WTC11 (cell line): ENCODE measurements around the gene NDUFAF8. TPM values are rescaled to one million over a fixed set of nuclear protein-coding genes. Genes with fewer than 3 reads are reported as not detected.

Experiments used
- ATAC-seq: fragments of 200-7000 bp; cut with Tn5 transposase; 2 replicates; pipeline ENCODE4 v1.10.0; 2021; ENCODE audit warnings: mild to moderate bottlenecking, moderate library complexity
- CTCF ChIA-PET: fragments of 300-600 bp; sonication (Branson Sonifier 250); formaldehyde crosslinking; loops from one replicate; lab custom pipeline; 2021; ENCODE audit warnings: antibody characterized with exemption; lab: Charles Lee
- POLR2A ChIA-PET: fragments of 350-600 bp; sonication (Branson Sonifier 250); formaldehyde crosslinking; loops from one replicate; lab custom pipeline; 2021; ENCODE audit warnings: antibody characterized with exemption; lab: Charles Lee
- DNase-seq: peaks from one replicate; pipeline ENCODE4 v3.0.0; 2021; ENCODE audit warnings: low spot score
- H3K27ac Mint-ChIP-seq: 2 replicates; pipeline ENCODE4 v1.8.0; 2021; ENCODE audit warnings: mixed read lengths
- H3K27me3 Mint-ChIP-seq: 2 replicates; pipeline ENCODE4 v1.8.0; 2021; ENCODE audit warnings: low read depth, mild to moderate bottlenecking, moderate library complexity, mixed read lengths
- H3K36me3 Mint-ChIP-seq: 2 replicates; pipeline ENCODE4 v1.8.0; 2021; ENCODE audit warnings: mixed read lengths
- H3K4me1 Mint-ChIP-seq: 2 replicates; pipeline ENCODE4 v1.8.0; 2022; ENCODE audit warnings: mixed read lengths
- H3K4me3 Mint-ChIP-seq: 2 replicates; pipeline ENCODE4 v1.8.0; 2021; ENCODE audit warnings: mild to moderate bottlenecking, moderate library complexity, mixed read lengths
- H3K9me3 Mint-ChIP-seq: 2 replicates; pipeline ENCODE4 v1.8.0; 2021; ENCODE audit warnings: mixed read lengths
- ESRRA ChIP-seq: sonication (generic); formaldehyde crosslinking; IDR thresholded peaks from 2 replicates; pipeline ENCODE4 v1.8.1; 2022; ENCODE audit warnings: mild to moderate bottlenecking, missing genetic modification reagents, borderline replicate concordance
- ETV6 ChIP-seq: sonication (generic); formaldehyde crosslinking; IDR thresholded peaks from 2 replicates; pipeline ENCODE4 v1.8.1; 2022; ENCODE audit warnings: mild to moderate bottlenecking, missing genetic modification reagents
- GABPB1 ChIP-seq: sonication (generic); formaldehyde crosslinking; IDR thresholded peaks from 2 replicates; pipeline ENCODE4 v1.8.1; 2023; ENCODE audit warnings: mild to moderate bottlenecking, missing genetic modification reagents
- GTF2I ChIP-seq: fragments of 250-450 bp; sonication (Bioruptor Pico); conservative IDR thresholded peaks from 2 replicates; pipeline ENCODE4 v1.4.0; 2021; ENCODE audit warnings: mild to moderate bottlenecking
- NFE2L1 ChIP-seq: sonication (generic); formaldehyde crosslinking; IDR thresholded peaks from 2 replicates; pipeline ENCODE4 v1.8.1; 2023; ENCODE audit warnings: missing genetic modification reagents
- NFYB ChIP-seq: sonication (generic); formaldehyde crosslinking; conservative IDR thresholded peaks from 2 replicates; pipeline ENCODE4 v1.8.0; 2022; ENCODE audit warnings: low read depth, missing genetic modification reagents
- NR3C1 ChIP-seq: sonication (generic); formaldehyde crosslinking; conservative IDR thresholded peaks from 2 replicates; pipeline ENCODE4 v1.8.1; 2023; ENCODE audit warnings: low read depth, mild to moderate bottlenecking, missing genetic modification reagents
- SMAD3 ChIP-seq: sonication (generic); formaldehyde crosslinking; IDR thresholded peaks from 2 replicates; pipeline ENCODE4 v1.8.0; 2022; ENCODE audit warnings: missing genetic modification reagents, mild to moderate bottlenecking, borderline replicate concordance
- TCF7 ChIP-seq: sonication (generic); formaldehyde crosslinking; IDR thresholded peaks from 2 replicates; pipeline ENCODE4 v1.8.0; 2022; ENCODE audit warnings: mild to moderate bottlenecking, low read depth, missing genetic modification reagents, moderate library complexity
- ZBTB21 ChIP-seq: sonication (generic); formaldehyde crosslinking; IDR thresholded peaks from 2 replicates; pipeline ENCODE4 v1.8.1; 2023; ENCODE audit warnings: mild to moderate bottlenecking, missing genetic modification reagents, borderline replicate concordance
- ZNF232 ChIP-seq: sonication (generic); formaldehyde crosslinking; IDR thresholded peaks from 2 replicates; pipeline ENCODE4 v1.8.0; 2022; ENCODE audit warnings: mild to moderate bottlenecking, missing genetic modification reagents
- total RNA-seq: library from RNA; stranded (reverse); gene quantifications from 3 replicates; pipeline ENCODE4 v1.2.3, GENCODE V29; 2021
- TF ChIP-seq, protein P1 (sequence below): sonication (generic); formaldehyde crosslinking; IDR thresholded peaks from 2 replicates; pipeline ENCODE4 v1.8.1; 2023; ENCODE audit warnings: mild to moderate bottlenecking, missing genetic modification reagents
- TF ChIP-seq, protein P2 (sequence below): fragments of 250-450 bp; sonication (Bioruptor Pico); IDR thresholded peaks from 2 replicates; pipeline ENCODE4 v1.9.0; 2021; ENCODE audit warnings: moderate library complexity, mild to moderate bottlenecking, inconsistent platforms, borderline replicate concordance
- TF ChIP-seq, protein P3 (sequence below): fragments of 250-450 bp; sonication (Bioruptor Pico); IDR thresholded peaks from 2 replicates; pipeline ENCODE4 v1.9.0; 2021; ENCODE audit warnings: mild to moderate bottlenecking
- TF ChIP-seq, protein P4 (sequence below): sonication (generic); formaldehyde crosslinking; IDR thresholded peaks from 2 replicates; pipeline ENCODE4 v1.8.1; 2022; ENCODE audit warnings: mild to moderate bottlenecking, missing genetic modification reagents, moderate library complexity, borderline replicate concordance
- TF ChIP-seq, protein P5 (sequence below): sonication (generic); formaldehyde crosslinking; IDR thresholded peaks from 2 replicates; pipeline ENCODE4 v1.8.1; 2023; ENCODE audit warnings: mild to moderate bottlenecking, missing genetic modification reagents, moderate library complexity
- TF ChIP-seq, protein P6 (sequence below): sonication (generic); formaldehyde crosslinking; IDR thresholded peaks from 2 replicates; pipeline ENCODE4 v1.8.1; 2023; ENCODE audit warnings: mild to moderate bottlenecking, moderate library complexity, missing genetic modification reagents
- TF ChIP-seq, protein P7 (sequence below): sonication (generic); formaldehyde crosslinking; IDR thresholded peaks from 2 replicates; pipeline ENCODE4 v1.8.0; 2022; ENCODE audit warnings: mild to moderate bottlenecking, missing genetic modification reagents
- TF ChIP-seq, protein P8 (sequence below): sonication (generic); formaldehyde crosslinking; IDR thresholded peaks from 2 replicates; pipeline ENCODE4 v1.8.0; 2023; ENCODE audit warnings: missing genetic modification reagents, mild to moderate bottlenecking, borderline replicate concordance

Gene NDUFAF8
- total RNA-seq, 1 experiment from 2014 or later: 73.0 TPM

DNA sequence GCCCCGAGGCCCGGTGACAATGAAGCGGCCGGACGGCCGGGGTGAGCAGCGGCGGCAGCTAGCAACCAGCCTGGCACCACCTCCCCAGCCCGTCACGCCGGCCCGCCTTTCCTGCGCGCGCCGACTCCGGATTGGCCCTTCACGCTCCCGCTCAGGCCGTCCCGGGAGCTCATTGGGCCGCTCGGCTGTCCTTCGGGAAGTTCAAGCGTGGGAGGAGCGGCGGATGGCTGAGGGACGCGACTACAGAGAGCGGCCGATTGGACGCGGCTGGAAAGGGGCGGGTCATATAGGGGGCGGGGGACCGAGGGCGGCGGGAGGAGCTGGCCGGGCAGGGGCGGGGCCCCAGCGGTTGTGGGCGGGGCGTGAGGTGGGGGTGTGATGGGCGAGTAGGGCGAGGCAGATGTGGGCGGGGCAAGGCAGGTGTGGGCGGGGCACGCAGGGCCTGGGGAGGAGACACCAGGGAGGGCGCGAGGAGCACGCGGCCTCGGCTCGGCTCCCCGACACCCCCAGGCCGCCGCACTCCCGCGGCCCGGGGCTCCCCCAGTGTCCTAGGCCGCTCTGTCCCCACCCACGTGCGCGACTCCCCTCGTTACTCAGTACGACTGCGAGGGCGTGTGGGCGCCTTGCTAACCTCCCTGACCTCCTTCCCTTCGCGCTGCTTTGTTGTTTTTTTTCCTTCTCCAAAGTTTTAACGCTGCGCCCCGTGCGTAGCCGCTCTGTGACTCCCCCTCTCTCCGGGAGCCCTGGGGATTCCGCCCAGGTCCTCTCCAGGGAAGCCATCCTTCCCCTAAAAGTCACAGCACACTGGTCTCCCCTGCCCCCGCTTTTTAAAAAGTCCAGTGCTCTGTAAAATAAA lies 16.0 kb upstream of the NDUFAF8 start, which contains the start of gene CEP131:
Gene CEP131, minus strand, starts transcription at position 60 of the 856 bp plus-strand sequence. CDS start 2,909 bp downstream, outside the sequence.
- ChIA-PET POLR2A (interaction anchor here (0.5 to 1.2 kb wide), 3 partner anchors 16 to 446 kb away, joined by 3 to 9 read pairs (median 4); partner anchors contain the start of genes NDUFAF8 and TEPSIN), CTCF (interaction anchor here (0.6 to 1.8 kb wide), 19 partner anchors 12 to 345 kb away, joined by 3 to 18 read pairs (median 4); partner anchors contain the start of genes BAHCC1, NDUFAF8 and TEPSIN)
- H3K27ac Mint-ChIP-seq: peak within 1 kb of the TSS; percentile 23; the same call in 1 of the 2 replicates
- peaks cover 17% of the 10 kb centered on the region for H3K4me1 Mint-ChIP-seq
- peak; percentile 96 for ATAC-seq
- H3K27me3 Mint-ChIP-seq: peaks cover 20% of the 10 kb centered on the region
- H3K4me3 Mint-ChIP-seq: peak within 1 kb of the TSS; percentile 76
- H3K36me3 Mint-ChIP-seq: no peaks in the 10 kb centered on the region
- DNase-seq: peak; percentile 100
- no peaks in the 10 kb centered on the region for H3K9me3 Mint-ChIP-seq
- peak; percentile 98 for TF ChIP-seq NFYB (CRISPR knock-in tag)
- TF ChIP-seq, protein P1, sequence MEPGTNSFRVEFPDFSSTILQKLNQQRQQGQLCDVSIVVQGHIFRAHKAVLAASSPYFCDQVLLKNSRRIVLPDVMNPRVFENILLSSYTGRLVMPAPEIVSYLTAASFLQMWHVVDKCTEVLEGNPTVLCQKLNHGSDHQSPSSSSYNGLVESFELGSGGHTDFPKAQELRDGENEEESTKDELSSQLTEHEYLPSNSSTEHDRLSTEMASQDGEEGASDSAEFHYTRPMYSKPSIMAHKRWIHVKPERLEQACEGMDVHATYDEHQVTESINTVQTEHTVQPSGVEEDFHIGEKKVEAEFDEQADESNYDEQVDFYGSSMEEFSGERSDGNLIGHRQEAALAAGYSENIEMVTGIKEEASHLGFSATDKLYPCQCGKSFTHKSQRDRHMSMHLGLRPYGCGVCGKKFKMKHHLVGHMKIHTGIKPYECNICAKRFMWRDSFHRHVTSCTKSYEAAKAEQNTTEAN (CRISPR knock-in tag): 0 out of 2 replicates have a peak, but pooled peaks have one; percentile 38
- TF ChIP-seq, protein P2, sequence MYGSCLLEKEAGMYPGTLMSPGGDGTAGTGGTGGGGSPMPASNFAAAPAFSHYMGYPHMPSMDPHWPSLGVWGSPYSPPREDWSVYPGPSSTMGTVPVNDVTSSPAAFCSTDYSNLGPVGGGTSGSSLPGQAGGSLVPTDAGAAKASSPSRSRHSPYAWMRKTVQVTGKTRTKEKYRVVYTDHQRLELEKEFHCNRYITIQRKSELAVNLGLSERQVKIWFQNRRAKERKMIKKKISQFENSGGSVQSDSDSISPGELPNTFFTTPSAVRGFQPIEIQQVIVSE (CRISPR knock-in tag): no peak
- TF ChIP-seq GTF2I (CRISPR knock-in tag): no peak
- TF ChIP-seq ZNF232 (CRISPR knock-in tag): peak; percentile 82
- TF ChIP-seq, protein P3, sequence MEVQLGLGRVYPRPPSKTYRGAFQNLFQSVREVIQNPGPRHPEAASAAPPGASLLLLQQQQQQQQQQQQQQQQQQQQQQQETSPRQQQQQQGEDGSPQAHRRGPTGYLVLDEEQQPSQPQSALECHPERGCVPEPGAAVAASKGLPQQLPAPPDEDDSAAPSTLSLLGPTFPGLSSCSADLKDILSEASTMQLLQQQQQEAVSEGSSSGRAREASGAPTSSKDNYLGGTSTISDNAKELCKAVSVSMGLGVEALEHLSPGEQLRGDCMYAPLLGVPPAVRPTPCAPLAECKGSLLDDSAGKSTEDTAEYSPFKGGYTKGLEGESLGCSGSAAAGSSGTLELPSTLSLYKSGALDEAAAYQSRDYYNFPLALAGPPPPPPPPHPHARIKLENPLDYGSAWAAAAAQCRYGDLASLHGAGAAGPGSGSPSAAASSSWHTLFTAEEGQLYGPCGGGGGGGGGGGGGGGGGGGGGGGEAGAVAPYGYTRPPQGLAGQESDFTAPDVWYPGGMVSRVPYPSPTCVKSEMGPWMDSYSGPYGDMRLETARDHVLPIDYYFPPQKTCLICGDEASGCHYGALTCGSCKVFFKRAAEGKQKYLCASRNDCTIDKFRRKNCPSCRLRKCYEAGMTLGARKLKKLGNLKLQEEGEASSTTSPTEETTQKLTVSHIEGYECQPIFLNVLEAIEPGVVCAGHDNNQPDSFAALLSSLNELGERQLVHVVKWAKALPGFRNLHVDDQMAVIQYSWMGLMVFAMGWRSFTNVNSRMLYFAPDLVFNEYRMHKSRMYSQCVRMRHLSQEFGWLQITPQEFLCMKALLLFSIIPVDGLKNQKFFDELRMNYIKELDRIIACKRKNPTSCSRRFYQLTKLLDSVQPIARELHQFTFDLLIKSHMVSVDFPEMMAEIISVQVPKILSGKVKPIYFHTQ (CRISPR knock-in tag): no peak
- TF ChIP-seq ESRRA: no peak
- TF ChIP-seq ZBTB21 (CRISPR knock-in tag): no peak
- peak; percentile 15; the same call in 1 of the 2 replicates for TF ChIP-seq ETV6
- peak; percentile 60 for TF ChIP-seq GABPB1
- TF ChIP-seq NFE2L1 (CRISPR knock-in tag): peak; percentile 72; the same call in 1 of the 2 replicates
- TF ChIP-seq, protein P4, sequence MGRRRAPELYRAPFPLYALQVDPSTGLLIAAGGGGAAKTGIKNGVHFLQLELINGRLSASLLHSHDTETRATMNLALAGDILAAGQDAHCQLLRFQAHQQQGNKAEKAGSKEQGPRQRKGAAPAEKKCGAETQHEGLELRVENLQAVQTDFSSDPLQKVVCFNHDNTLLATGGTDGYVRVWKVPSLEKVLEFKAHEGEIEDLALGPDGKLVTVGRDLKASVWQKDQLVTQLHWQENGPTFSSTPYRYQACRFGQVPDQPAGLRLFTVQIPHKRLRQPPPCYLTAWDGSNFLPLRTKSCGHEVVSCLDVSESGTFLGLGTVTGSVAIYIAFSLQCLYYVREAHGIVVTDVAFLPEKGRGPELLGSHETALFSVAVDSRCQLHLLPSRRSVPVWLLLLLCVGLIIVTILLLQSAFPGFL (CRISPR knock-in tag): no peak
- TF ChIP-seq, protein P5, sequence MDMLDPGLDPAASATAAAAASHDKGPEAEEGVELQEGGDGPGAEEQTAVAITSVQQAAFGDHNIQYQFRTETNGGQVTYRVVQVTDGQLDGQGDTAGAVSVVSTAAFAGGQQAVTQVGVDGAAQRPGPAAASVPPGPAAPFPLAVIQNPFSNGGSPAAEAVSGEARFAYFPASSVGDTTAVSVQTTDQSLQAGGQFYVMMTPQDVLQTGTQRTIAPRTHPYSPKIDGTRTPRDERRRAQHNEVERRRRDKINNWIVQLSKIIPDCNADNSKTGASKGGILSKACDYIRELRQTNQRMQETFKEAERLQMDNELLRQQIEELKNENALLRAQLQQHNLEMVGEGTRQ (CRISPR knock-in tag): no peak
- TF ChIP-seq, protein P6, sequence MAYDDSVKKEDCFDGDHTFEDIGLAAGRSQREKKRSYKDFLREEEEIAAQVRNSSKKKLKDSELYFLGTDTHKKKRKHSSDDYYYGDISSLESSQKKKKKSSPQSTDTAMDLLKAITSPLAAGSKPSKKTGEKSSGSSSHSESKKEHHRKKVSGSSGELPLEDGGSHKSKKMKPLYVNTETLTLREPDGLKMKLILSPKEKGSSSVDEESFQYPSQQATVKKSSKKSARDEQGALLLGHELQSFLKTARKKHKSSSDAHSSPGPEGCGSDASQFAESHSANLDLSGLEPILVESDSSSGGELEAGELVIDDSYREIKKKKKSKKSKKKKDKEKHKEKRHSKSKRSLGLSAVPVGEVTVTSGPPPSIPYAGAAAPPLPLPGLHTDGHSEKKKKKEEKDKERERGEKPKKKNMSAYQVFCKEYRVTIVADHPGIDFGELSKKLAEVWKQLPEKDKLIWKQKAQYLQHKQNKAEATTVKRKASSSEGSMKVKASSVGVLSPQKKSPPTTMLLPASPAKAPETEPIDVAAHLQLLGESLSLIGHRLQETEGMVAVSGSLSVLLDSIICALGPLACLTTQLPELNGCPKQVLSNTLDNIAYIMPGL (CRISPR knock-in tag): peak; percentile 71; the same call in 1 of the 2 replicates
- TF ChIP-seq, protein P7, sequence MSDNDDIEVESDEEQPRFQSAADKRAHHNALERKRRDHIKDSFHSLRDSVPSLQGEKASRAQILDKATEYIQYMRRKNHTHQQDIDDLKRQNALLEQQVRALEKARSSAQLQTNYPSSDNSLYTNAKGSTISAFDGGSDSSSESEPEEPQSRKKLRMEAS (CRISPR knock-in tag): peak; percentile 94
- TF ChIP-seq NR3C1 (CRISPR knock-in tag): no peak
- TF ChIP-seq TCF7 (CRISPR knock-in tag): 0 out of 2 replicates have a peak, but pooled peaks have one; percentile 24
- TF ChIP-seq, protein P8, sequence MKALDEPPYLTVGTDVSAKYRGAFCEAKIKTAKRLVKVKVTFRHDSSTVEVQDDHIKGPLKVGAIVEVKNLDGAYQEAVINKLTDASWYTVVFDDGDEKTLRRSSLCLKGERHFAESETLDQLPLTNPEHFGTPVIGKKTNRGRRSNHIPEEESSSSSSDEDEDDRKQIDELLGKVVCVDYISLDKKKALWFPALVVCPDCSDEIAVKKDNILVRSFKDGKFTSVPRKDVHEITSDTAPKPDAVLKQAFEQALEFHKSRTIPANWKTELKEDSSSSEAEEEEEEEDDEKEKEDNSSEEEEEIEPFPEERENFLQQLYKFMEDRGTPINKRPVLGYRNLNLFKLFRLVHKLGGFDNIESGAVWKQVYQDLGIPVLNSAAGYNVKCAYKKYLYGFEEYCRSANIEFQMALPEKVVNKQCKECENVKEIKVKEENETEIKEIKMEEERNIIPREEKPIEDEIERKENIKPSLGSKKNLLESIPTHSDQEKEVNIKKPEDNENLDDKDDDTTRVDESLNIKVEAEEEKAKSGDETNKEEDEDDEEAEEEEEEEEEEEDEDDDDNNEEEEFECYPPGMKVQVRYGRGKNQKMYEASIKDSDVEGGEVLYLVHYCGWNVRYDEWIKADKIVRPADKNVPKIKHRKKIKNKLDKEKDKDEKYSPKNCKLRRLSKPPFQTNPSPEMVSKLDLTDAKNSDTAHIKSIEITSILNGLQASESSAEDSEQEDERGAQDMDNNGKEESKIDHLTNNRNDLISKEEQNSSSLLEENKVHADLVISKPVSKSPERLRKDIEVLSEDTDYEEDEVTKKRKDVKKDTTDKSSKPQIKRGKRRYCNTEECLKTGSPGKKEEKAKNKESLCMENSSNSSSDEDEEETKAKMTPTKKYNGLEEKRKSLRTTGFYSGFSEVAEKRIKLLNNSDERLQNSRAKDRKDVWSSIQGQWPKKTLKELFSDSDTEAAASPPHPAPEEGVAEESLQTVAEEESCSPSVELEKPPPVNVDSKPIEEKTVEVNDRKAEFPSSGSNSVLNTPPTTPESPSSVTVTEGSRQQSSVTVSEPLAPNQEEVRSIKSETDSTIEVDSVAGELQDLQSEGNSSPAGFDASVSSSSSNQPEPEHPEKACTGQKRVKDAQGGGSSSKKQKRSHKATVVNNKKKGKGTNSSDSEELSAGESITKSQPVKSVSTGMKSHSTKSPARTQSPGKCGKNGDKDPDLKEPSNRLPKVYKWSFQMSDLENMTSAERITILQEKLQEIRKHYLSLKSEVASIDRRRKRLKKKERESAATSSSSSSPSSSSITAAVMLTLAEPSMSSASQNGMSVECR (CRISPR knock-in tag): no peak; the same call in 1 of the 2 replicates
- 0 out of 2 replicates have a peak, but pooled peaks have one; percentile 50 for TF ChIP-seq SMAD3 (CRISPR knock-in tag)
